ENCODE measurements around the gene TPSB2.

Gene TPSB2

DNA sequence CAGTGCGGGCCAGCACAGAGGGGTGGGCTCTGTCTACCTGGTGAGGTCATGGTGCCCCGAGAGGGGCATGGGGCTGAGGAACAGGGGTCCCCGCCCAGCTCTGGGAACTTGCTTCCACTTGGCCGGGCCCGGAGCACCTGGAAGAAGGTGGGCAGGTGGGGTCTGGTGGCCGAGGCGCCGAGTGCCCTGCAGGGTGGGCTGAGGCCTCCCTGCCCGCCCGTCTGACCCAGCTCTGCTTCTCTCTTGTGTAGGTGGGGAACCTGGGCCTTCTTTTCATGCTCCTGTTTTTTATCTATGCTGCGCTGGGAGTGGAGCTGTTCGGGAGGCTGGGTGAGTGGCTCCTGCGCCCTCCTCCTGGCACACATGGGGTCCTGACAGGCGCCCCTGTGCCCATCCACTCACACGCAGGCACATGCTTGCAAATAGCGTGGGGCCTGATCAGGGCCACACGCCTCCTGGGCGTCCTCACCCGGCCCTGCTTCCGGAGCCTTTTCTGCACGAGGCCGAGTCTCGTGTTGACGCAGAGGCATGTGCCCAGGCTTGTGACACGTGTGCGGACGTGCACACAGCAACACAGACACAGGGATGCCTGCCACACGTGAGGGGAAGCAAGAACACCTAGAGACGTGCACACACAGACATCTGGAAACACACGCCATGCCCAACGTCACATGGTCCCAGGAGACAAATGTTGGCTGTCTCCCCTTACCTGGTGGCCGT lies 13.1 kb downstream of the TPSB2 start:
- no peak overlapping the region for H3K4me3 ChIP-seq (ENCODE audit: low read length)
- TF ChIP-seq, protein P1, sequence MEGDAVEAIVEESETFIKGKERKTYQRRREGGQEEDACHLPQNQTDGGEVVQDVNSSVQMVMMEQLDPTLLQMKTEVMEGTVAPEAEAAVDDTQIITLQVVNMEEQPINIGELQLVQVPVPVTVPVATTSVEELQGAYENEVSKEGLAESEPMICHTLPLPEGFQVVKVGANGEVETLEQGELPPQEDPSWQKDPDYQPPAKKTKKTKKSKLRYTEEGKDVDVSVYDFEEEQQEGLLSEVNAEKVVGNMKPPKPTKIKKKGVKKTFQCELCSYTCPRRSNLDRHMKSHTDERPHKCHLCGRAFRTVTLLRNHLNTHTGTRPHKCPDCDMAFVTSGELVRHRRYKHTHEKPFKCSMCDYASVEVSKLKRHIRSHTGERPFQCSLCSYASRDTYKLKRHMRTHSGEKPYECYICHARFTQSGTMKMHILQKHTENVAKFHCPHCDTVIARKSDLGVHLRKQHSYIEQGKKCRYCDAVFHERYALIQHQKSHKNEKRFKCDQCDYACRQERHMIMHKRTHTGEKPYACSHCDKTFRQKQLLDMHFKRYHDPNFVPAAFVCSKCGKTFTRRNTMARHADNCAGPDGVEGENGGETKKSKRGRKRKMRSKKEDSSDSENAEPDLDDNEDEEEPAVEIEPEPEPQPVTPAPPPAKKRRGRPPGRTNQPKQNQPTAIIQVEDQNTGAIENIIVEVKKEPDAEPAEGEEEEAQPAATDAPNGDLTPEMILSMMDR (conservative IDR thresholded peaks at IDR 0.05; ENCODE audit: low read length) = no peak
- DNase-seq (ENCODE audit: low read depth) = no peak

DNA sequence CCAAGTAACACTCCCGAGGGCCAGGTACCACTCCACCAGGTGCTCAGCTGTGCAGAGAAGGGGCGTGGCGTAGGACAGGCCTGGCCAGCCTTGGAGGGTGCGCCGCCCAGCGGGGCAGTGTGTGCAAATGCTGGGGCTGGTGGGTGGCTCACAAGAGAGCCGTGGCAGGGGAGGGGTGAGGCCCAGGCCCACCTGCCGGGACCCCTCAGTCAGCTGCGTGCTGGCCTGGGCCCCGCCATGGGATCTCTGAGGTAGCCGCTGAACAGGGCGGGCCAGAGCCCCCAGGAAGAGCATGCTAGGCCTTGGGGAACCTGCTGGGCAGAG lies 13.7 kb downstream of the TPSB2 start:
- DNase-seq (ENCODE audit: low read depth) = no peak

DNA sequence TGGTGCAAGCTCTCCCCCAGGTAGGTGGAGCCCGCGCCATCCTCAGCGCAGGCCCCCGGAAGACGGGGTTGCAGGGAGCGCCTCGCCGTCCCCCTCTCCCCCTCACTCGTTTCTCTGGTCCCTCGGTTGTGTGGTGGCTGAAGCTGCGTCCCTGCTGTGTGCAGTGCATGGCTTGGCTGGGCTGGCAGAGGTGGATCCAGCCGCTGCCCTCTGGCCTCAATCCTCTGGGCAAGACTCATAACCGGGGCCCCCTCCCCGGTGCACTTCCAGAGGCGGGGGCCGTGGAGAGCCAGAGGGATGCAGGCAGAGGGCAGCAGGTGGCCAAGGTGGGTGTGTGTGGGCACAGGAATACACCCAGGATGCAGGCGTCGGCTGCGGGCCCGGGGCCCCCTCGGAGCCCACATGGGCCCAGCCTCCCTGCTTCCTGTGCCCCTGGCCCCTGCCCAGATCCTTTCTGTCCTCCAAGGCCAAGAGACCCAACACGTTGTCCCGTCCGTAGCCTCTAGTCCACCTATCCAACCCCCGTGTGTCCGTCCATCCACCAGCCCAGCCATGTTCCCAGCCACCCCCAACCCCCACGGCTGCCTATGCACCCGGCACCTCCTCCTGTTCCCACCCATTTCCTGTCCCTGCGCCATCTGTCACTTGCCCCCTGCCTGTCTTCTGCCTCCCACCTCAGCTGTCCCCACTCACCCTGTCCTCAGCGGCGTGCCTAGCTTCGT lies 14.2 kb downstream of the TPSB2 start:
- TF ChIP-seq, protein P1 (conservative IDR thresholded peaks at IDR 0.05; ENCODE audit: low read length) = no peak
- DNase-seq (ENCODE audit: low read depth) = no peak
- H3K4me3 ChIP-seq (ENCODE audit: low read length) = no peak overlapping the region

More for the DNA sequence above, 13.7 kb downstream of the TPSB2 start:
- no peak overlapping the region for H3K4me3 ChIP-seq (ENCODE audit: low read length)
- TF ChIP-seq, protein P1 (conservative IDR thresholded peaks at IDR 0.05; ENCODE audit: low read length) = no peak

DNA sequence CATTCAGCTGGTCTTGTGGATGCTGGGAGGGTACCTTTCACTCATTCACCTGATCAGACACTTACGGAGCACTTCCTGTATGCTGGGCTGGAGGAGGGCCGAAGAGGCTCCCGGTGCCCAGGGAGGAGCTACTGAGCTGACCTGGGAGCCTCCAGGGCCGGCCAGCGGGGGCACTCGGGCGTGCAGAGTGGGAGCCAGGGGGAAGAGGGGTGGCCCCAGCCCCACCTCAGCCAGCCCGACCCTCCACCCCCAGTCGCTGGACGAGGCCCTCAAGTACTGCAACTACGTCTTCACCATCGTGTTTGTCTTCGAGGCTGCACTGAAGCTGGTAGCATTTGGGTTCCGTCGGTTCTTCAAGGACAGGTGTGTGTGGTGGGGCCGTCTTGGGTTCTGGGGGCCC lies 15.3 kb downstream of the TPSB2 start:
- no peak overlapping the region for H3K4me3 ChIP-seq (ENCODE audit: low read length)
- TF ChIP-seq, protein P1 (conservative IDR thresholded peaks at IDR 0.05; ENCODE audit: low read length) = no peak
- DNase-seq (ENCODE audit: low read depth) = no peak

DNA sequence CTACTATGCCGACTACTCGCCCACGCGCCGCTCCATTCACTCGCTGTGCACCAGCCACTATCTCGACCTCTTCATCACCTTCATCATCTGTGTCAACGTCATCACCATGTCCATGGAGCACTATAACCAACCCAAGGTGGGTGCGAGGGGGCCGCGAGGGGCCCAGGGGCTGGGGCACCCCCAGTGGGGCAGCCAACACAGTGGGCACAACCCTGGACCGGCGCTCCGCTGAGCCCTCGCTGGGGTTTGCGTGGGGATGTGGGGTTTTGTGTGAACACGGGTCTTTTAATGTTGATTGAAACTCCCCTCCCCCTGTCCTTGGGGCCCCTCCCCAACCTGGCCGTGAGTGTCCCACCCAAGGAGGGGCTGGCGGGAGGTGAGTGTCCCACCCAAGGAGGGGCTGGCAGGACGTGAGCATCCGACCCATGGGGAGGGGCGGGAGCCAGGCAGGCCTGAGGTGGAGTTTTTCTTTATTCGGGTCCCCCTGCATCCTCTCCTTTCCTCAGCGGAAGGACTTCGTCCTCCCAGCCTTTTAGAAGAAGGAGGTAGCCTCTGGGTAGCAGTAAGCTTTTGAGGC lies 16.1 kb downstream of the TPSB2 start:
- DNase-seq (ENCODE audit: low read depth) = no peak
- TF ChIP-seq, protein P1 (conservative IDR thresholded peaks at IDR 0.05; ENCODE audit: low read length) = no peak
- no peak overlapping the region for H3K4me3 ChIP-seq (ENCODE audit: low read length)

DNA sequence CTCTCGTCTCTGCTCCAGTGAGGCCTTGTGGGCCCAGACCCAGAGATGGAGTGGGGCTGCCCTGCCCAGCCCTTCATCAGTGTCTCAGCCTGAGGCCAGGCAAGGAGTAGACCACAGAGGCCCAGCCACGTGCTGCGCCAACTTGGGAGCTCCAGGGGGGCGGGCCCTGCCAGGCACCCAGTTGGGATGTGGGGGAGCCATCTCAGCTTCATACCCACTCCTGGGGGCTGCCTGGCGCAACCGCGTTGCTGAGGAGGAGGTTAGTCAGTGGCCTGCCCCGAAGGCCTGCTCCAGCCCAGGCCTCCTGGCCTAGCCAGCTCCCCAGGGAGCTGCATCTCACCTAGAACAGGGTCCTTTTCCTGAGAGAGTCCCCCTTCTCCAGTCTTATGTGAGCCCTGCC lies 16.8 kb downstream of the TPSB2 start:
- DNase-seq (ENCODE audit: low read depth) = no peak
- TF ChIP-seq, protein P1 (conservative IDR thresholded peaks at IDR 0.05; ENCODE audit: low read length) = no peak
- H3K4me3 ChIP-seq (ENCODE audit: low read length) = no peak overlapping the region
